ENCODE measurements around the gene RBM47. TPM values are rescaled to one million over a fixed set of nuclear protein-coding genes. Genes with fewer than 3 reads are reported as not detected.

RBM47 gene
- total and polyA plus RNA-seq, 2 experiments from 2014 or later = 35.6 to 139 TPM

- no peaks in the 10 kb centered on the region for H3K27me3 ChIP-seq (ENCODE audit: insufficient read depth)
- TF ChIP-seq ZNF331 (CRISPR knock-in tag; IDR thresholded peaks at IDR 0.05; ENCODE audit: low read depth) = no peak
- no peak for TF ChIP-seq EZH2phosphoT487 (IDR thresholded peaks at IDR 0.05; ENCODE audit: unreplicated experiment)
- no peak for TF ChIP-seq ETS1 (IDR thresholded peaks at IDR 0.05)
- no peak for TF ChIP-seq STAT1 (IDR thresholded peaks at IDR 0.05; ENCODE audit: unreplicated experiment)
- no peak for TF ChIP-seq JUNB (IDR thresholded peaks at IDR 0.05; ENCODE audit: unreplicated experiment)
- TF ChIP-seq CREB1 (CRISPR knock-in tag; IDR thresholded peaks at IDR 0.05; ENCODE audit: low read depth) = no peak
- no peak for TF ChIP-seq CTCF (conservative IDR thresholded peaks at IDR 0.05; ENCODE audit: low read depth in 2 of 2)
- TF ChIP-seq ZNF462 (CRISPR knock-in tag; IDR thresholded peaks at IDR 0.05) = no peak
- no peak for TF ChIP-seq EZH2 (IDR thresholded peaks at IDR 0.05; ENCODE audit: low read depth, unreplicated experiment)
- no peak for TF ChIP-seq ZNF114 (CRISPR knock-in tag; IDR thresholded peaks at IDR 0.05)
- TF ChIP-seq NANOG (IDR thresholded peaks at IDR 0.05; ENCODE audit: borderline replicate concordance) = no peak
- TF ChIP-seq REST (IDR thresholded peaks at IDR 0.05; ENCODE audit: unreplicated experiment) = no peak
- H3K4me2 ChIP-seq = no peak overlapping the region
- no peaks in the 10 kb centered on the region for H4K20me1 ChIP-seq (replicated peaks; ENCODE audit: insufficient read depth)
- peaks cover 19% of the 10 kb centered on the region for H3K4me1 Mint-ChIP-seq
- H3K9me3 Mint-ChIP-seq = no peaks in the 10 kb centered on the region
- H3K36me3 Mint-ChIP-seq (ENCODE audit: low read depth) = no peaks in the 10 kb centered on the region
- H3K4me3 Mint-ChIP-seq = no peak overlapping the region
- peaks cover 8% of the 10 kb centered on the region for H3K27me3 Mint-ChIP-seq (ENCODE audit: insufficient read depth, low read depth, poor library complexity)
- H3K27ac ChIP-seq (ENCODE audit: low read depth) = no peak overlapping the region
- H3K9me2 ChIP-seq (ENCODE audit: insufficient read depth) = no peaks in the 10 kb centered on the region
- H3K4me3 ChIP-seq = no peak overlapping the region
- DNase-seq (ENCODE audit: low spot score) = no peak
- H3K27ac Mint-ChIP-seq = no peak overlapping the region
- peaks cover 26% of the 10 kb centered on the region for H3K4me1 ChIP-seq (ENCODE audit: insufficient read depth)
- no peaks in the 10 kb centered on the region for H3K79me2 ChIP-seq (replicated peaks; ENCODE audit: insufficient read depth)
- peak overlapping the region; percentile 98 for H2AFZ ChIP-seq
- H3K36me3 ChIP-seq (ENCODE audit: insufficient read depth) = no peaks in the 10 kb centered on the region
- no peak for ATAC-seq
- 0 out of 2 replicates have a peak, but pooled peaks cover 6% of the 10 kb centered on the region for H3F3A ChIP-seq (replicated peaks; ENCODE audit: low read depth)
Measured at GRCh38 chr4:40662962-40663604, 33.4 kb upstream of the RBM47 start.

Data from GM23338 (cell line).